CD1c-positive myeloid dendritic cell (primary cell): ENCODE measurements around the gene TRMU.
A peak's percentile ranks its signal among the peaks of the same experiment; 100 is the strongest.

Experiments used
- DNase-seq: peaks from one replicate; pipeline ENCODE4 v3.0.0-alpha.2; 2016; ENCODE audit errors: extremely low spot score

TRMU gene

GRCh38 chr22:46369716-46370583 lies 34.4 kb downstream of the TRMU start:
- DNase-seq, result no peak

DNA sequence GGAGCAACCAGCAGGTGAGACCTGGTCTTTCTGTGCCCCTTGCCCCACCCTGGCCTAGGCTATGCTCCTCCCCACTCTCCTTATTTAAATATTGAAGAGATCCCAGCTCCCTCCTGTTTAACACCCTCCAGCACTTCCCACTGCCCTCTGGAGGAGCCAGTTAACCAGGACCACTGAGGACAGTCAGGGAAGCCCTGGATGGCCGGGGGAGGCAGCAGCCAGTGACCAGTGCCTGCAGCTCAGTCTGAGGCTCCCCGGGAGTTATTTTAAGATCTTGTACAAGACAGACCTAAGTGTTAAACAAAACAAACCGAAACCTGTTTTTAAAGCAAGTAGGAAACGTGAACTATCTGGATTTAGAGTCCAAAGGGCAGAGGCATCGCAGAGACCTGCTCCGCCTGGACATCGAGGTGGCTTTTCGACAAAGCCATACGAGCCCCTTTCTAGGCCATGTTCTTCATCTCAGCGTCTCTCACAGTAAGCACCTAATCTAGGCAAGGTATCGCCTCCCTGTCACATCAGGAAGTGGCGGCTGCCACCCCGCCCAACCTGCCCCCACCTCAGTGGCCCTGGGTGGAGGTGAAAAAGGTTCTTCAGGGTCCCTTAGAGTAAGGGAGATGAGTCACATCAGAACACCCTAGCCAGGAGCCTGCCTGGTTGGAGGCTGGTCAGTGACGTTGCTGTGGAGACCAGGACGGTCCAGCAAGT lies 35.2 kb downstream of the TRMU start:
- no peak for DNase-seq

GRCh38 chr22:46371623-46372226 lies 36.2 kb downstream of the TRMU start:
- DNase-seq, result no peak

GRCh38 chr22:46372686-46373085 lies 37.2 kb downstream of the TRMU start:
- DNase-seq, result no peak

DNA sequence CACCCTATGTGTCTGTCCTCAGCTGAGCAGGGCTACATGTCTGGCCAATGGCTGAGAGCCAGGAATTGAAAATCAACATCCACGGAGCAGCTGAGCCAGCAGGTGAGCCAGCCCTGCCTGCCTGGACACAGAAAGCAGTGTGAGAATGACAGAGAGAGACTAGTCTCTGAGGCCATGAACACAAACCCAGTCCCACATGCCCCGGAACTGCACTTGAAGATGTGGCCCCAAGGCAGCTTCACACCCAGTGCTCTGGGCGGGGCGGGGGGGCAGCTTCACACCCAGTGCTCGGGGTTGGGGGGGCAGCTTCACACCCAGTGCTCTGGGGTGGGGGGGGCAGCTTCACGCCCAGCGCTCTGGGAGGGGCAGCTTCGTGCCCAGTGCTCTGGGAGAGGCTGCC lies 37.6 kb downstream of the TRMU start:
- no peak for DNase-seq

GRCh38 chr22:46373921-46374662 lies 38.6 kb downstream of the TRMU start:
- DNase-seq, result peak; percentile 3

DNA sequence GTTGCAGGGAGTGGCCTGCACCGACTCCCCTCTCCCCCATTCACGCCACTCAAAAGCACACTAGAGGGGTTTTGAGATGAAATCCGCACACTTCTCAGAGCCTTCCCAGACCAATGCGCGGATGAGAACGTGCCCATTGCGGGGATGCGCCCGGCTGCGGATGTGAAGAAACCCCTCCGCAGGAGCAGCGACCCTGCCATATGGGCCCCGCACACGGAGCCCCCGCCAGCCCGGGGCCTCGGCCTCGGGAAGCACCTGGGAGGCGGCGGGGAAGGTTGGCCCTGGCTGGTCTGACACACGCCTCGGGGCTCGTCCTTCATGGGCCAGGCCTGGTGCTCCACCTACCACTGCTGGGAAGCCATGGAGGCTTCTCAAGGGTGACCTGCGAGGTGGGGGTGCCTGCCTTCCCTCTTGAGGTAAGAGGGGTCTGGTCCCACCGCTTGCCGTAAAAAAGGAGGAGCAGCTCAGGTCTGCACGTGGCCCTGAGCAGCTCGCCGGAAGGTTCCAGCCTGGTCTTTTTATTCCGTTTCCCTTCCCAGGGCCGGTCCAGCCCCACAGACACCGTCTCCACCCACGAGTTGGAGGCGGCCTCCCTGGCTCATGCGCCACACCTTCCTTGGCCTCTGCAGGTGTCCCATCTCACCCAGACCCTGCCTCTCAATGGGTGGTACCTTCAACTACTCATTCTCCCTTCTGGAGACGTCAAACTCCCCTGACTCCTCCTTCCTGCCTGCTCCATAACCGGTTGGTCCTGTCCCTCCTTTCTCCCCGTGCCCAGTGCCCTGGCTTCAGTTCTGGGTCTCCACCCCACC lies 39.4 kb downstream of the TRMU start:
- DNase-seq, result no peak

- DNase-seq, result no peak
Observed at GRCh38 chr22:46376111-46376510, 40.6 kb downstream of the TRMU start.

- DNase-seq, result no peak
Observed at GRCh38 chr22:46376908-46377524, 41.5 kb downstream of the TRMU start.

DNA sequence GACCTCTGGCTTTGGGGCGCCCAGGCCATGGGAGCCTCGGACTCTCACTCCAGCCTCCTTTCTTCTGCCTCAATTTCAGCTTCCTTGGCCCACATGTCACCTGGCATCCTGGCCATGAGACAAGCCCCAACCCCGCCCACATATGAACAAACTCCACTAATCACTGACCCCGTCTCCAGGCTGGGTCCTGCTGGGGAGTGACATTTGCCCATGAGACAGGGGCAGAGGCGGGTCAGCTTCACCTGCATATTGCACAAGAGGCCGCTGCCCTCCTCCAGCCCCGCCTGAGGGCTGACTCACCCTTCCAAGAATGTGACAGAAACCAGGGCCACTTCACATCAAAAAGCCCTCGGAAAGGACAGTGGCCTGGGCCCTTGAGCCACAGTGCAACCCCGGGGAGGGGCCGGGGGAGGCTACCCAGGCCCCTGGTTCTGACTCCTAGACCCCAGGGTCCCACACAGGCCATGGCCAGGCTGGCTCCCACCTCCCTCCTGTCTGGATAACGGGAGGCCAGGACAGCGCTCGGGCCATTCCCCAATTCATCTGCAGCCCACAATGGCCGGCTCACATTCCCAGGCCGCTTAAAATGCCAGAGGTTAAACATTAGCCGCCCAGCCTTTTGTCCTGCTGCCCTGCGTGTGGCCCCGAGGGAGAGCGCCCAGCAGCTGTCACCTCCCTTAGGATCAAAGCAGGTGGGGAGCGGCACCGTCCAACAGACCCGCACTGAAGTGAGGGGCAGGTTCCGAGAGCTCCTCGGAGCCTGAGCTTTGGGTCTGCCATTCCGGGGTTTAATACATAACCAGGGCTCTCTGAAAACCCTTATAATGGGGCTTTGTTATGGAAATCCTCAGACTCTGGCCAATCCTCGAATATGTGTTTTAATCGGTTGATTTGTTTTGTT lies 42.3 kb downstream of the TRMU start:
- DNase-seq, result no peak

DNA sequence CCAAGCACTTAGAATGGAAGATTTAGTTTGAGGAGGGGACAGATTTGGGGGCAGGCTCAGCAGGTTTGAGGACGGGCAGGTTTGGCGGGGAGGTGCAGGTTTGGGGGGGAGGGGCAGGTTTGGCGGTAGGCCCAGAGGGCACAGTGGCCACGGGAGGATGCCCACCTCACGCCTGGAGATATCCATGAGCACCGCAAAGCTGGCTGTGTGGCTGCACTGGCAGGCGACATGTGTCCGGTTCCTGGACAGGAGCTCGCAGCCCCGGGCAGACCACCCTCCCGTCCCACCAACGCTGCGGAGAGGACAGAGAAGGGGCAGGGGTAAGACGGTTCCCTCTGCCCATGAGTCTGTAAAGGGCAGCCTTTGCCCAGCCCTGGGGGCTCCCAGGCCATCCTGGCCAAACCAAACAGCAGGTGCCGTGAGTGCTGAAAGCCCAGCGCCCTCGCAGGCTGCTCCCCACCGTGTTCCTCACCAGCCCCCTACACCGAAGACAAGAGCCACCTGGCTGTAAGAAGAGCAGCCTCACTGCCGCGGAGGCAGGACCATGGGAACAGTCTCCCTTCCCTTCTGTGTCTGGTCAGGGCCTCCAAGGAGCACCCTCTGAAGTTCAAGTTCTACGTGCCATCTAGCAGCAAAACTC lies 43.0 kb downstream of the TRMU start:
- DNase-seq, result no peak

GRCh38 chr22:46379066-46379930 lies 43.8 kb downstream of the TRMU start:
- no peak for DNase-seq

GRCh38 chr22:46380069-46380468 lies 44.6 kb downstream of the TRMU start:
- no peak for DNase-seq

GRCh38 chr22:46380581-46380980 lies 45.1 kb downstream of the TRMU start:
- no peak for DNase-seq

DNA sequence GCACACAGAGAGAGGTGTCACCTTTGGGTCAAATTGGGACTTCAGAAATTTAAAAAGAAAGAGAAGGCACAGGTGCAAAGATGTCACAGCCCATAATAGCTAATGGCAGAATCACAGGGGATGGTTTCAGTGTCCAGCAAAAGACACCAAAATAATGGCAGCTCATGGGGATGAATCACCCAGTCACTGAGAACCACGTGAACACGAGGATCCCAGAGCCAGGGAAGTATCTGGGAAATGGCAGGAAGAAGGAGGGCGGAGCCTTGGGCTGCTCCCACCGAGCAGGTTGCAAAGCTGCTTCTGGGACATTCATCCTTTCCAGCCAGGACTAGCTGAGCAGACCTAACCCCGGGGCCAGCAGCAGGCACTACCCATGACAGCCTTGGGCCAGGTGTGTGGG lies 45.6 kb downstream of the TRMU start:
- DNase-seq, result no peak

DNA sequence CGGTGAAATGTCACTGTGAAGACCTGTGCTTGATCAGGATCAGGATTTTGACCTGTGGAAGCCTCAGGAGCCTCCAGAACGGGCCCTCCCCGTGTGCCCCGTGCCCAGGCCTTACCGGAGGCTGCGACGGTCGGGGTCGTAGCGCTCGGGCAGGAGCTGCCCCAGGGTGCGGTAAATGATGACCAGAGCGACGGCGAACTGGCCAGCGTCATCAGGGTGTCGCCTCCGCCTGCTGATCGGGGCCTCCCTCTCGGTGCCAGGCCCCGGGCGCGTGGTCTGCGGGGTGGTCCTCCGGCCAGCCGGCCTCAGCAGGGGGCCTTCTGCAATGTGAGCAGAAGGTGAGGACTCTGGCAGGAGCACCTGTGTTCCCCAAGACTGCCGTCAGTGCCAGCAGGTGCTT lies 46.2 kb downstream of the TRMU start:
- DNase-seq, result no peak

- DNase-seq, result no peak
Observed at GRCh38 chr22:46382524-46382923, 47.0 kb downstream of the TRMU start.

GRCh38 chr22:46386312-46386711 lies 50.8 kb downstream of the TRMU start:
- no peak for DNase-seq
